Erythroblast (primary cell): ENCODE data around the gene UBE2D1.

Source experiments
- GATA1 ChIP-seq: IDR thresholded peaks from 2 replicates; pipeline ENCODE4 v1.6.1; 2011; ENCODE audit warnings: low read depth, mild to moderate bottlenecking, control low read depth, low read length, moderate library complexity
- POLR2A ChIP-seq: IDR thresholded peaks from 2 replicates; pipeline ENCODE4 v1.6.1; 2011; ENCODE audit warnings: mild to moderate bottlenecking, low read length

DNA sequence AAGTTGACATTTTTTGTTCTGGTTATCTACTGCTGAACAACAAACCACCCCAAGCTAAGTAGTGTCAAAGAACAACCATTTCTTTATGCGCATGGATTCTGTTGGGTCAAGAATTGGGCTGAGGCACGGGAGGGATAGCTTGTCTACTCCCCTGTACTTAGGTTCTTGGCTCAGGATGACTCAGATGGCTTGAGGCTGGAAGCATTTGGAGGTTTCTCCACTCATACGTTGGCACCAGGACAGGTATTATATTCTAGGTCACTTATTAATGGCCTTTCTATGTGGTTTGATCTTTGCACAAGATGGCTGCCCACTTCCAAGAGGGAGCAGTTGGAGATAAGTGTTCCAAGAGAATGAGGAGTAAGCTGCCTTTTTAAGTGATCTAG, 38.6 kb downstream of the UBE2D1 start:
- TF ChIP-seq POLR2A (no peak), GATA1 (no peak)
